ENCODE measurements around the gene TBX1.

DNA sequence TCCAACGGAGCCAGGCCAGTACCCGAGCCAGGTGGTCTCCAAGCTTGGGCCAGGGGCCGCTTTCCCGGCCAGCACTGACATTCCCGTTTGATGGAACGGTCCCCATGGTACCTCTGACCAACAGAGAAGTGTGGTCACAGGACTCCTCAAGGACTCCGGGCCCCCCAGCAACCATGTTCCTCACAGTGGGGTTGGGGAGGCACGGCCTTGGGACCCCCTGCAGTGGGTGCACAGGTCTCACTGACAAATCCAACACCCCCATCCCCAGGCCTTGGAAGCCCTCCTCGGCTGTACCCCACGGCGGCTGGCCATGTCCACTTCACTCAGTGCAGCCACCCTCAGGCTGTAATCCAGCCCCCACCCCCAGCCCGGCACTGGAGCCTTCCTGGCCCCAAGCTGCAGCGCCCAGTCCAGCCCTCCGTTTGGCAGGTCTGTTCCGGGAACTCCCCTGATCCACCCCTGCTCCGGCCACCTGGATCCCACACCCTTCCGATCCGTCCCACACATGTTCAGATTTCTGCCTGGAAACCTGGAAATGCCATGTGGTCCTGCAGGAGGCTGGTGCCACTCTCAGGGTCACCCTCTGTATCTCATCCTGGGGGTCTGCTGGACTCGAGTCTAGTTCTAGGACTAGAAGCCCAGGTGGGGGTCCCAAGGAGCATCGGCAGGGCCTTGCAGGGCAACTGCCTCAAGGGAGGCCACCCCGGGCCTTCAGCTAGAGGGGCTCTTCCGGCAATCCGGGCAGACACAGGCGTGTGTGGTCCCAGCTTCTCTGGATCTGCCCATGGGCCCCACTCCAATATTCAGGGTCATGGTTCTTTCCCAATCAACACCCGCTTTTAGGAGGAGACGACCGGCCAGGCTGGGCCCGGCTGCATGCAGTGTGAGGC is 26.6 kb downstream of the TBX1 start:
- TF ChIP-seq CTCF (IDR thresholded peaks at IDR 0.05; ENCODE audit: low read depth, low read length) (no peak), POLR2A (IDR thresholded peaks at IDR 0.05; ENCODE audit: extremely low read depth, insufficient read length) (no peak)

All from NB4 (cell line).